Measurements from ENCODE around the gene SLC27A5. TPM values are rescaled to one million over a fixed set of nuclear protein-coding genes. Genes with fewer than 3 reads are reported as not detected.

The SLC27A5 gene
- polyA plus RNA-seq, 1 of the 3 experiments (the other 2 are of a cell fraction) = 57.3 TPM

- WGBS (ENCODE audit: low lambda C conversion rate) = 91% methylated on average over 4 of the region's 6 CpGs
- Histone ChIP-seq H3K9ac (no peak overlapping the region), H3K4me1 (ENCODE audit: control insufficient read depth in 1 of 2, insufficient read depth in 2 of 2, low read depth in 1 of 2, low read length in 1 of 2) (peaks cover 0 to 7% of the 10 kb centered on the region in 2 experiments; a peak in 1 of 4 replicates), H3F3A (replicated peaks; ENCODE audit: insufficient read depth) (no peaks in the 10 kb centered on the region), H2AFZ (ENCODE audit: low read depth) (no peak overlapping the region), H3K4me2 (no peak overlapping the region), H3K36me3 (replicated peaks in 1 of 2; ENCODE audit: control insufficient read depth in 1 of 2, insufficient read depth in 2 of 2, low read length in 1 of 2) (peaks cover 3 to 25% of the 10 kb centered on the region in 2 experiments), H3K27ac (ENCODE audit: low read depth in 2 of 2, low read length in 1 of 2) (no peak overlapping the region), H3K9me2 (no peaks in the 10 kb centered on the region), H3K27me3 (ENCODE audit: insufficient read depth) (no peaks in the 10 kb centered on the region), H3K9me3 (no peaks in the 10 kb centered on the region; the same call in 1 of the 2 replicates), H4K20me1 (ENCODE audit: insufficient read depth) (no peaks in the 10 kb centered on the region), H3K4me3 (ENCODE audit: low read depth in 2 of 2, low read length in 1 of 2) (no peak overlapping the region), H3K79me2 (ENCODE audit: insufficient read depth) (no peaks in the 10 kb centered on the region)
- ChIA-PET CTCF (interaction anchor here (1.2 kb wide), 1 partner anchor 60 kb away, joined by 4 read pairs; no protein-coding TSS in a partner anchor), POLR2A (no interaction called here)
- no peak for DNase-seq
- TF ChIP-seq CHD2 (IDR thresholded peaks at IDR 0.05; ENCODE audit: low read length, partially characterized antibody) = no peak
- no peak for TF ChIP-seq REST (IDR thresholded peaks at IDR 0.05; ENCODE audit: low read depth, low read length)
- no peak for TF ChIP-seq ELF1 (IDR thresholded peaks at IDR 0.05)
- no peak for TF ChIP-seq EP300 (IDR thresholded peaks at IDR 0.05; ENCODE audit: borderline replicate concordance in 1 of 2, low read depth in 1 of 2, low read length in 1 of 2)
- no peak for TF ChIP-seq GATA2 (CRISPR knock-in tag; IDR thresholded peaks at IDR 0.05)
- no peak for TF ChIP-seq FOSL2 (IDR thresholded peaks at IDR 0.05; ENCODE audit: borderline replicate concordance, low read depth)
- TF ChIP-seq FOXM1 (IDR thresholded peaks at IDR 0.05; ENCODE audit: low read depth) = no peak
- TF ChIP-seq POLR2AphosphoS5 (IDR thresholded peaks at IDR 0.05; ENCODE audit: low read depth, low read length) = no peak
- TF ChIP-seq RAD21 (IDR thresholded peaks at IDR 0.05; ENCODE audit: low read length) = no peak
- TF ChIP-seq JUND (IDR thresholded peaks at IDR 0.05) = no peak
- no peak for TF ChIP-seq USF1 (IDR thresholded peaks at IDR 0.05; ENCODE audit: borderline replicate concordance, low read depth)
- TF ChIP-seq TAF1 (IDR thresholded peaks at IDR 0.05; ENCODE audit: borderline replicate concordance, low read depth, low read length) = no peak
- TF ChIP-seq MEF2A (IDR thresholded peaks at IDR 0.05; ENCODE audit: borderline replicate concordance, low read depth) = no peak
These were observed 58.0 kb downstream of the SLC27A5 start for GRCh38 chr19:58453743-58454142.

All from SK-N-SH (cell line).